ENCODE results near the gene ATOSA.

DNA sequence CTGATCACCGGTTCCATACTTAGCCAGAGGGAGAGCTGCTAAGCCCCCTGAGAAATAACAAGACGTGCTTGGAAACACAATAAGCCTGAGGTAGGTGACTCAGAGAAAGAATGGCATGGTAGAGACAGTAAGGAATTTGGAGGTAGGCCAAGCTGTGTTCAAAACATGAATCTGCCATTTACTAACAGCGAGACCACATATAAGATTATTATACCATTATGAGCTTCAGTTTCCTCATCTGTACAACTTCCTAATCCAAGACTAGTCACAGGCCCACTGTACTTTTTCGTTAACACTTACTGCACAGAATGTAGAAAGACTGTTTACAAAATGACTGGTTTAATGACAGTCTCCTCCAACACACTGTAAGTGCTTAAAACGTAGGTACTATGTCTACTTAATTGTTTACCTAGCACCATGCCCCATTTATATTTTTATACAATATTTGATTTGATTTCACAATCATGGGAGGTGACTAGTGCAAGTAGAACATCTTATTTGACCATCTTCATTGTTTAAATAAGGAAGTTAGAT is 25.7 kb downstream of the ATOSA start:
- TF ChIP-seq, protein P1, sequence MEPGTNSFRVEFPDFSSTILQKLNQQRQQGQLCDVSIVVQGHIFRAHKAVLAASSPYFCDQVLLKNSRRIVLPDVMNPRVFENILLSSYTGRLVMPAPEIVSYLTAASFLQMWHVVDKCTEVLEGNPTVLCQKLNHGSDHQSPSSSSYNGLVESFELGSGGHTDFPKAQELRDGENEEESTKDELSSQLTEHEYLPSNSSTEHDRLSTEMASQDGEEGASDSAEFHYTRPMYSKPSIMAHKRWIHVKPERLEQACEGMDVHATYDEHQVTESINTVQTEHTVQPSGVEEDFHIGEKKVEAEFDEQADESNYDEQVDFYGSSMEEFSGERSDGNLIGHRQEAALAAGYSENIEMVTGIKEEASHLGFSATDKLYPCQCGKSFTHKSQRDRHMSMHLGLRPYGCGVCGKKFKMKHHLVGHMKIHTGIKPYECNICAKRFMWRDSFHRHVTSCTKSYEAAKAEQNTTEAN (CRISPR knock-in tag; IDR thresholded peaks at IDR 0.05) = no peak
- TF ChIP-seq, protein P2, sequence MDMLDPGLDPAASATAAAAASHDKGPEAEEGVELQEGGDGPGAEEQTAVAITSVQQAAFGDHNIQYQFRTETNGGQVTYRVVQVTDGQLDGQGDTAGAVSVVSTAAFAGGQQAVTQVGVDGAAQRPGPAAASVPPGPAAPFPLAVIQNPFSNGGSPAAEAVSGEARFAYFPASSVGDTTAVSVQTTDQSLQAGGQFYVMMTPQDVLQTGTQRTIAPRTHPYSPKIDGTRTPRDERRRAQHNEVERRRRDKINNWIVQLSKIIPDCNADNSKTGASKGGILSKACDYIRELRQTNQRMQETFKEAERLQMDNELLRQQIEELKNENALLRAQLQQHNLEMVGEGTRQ (CRISPR knock-in tag; IDR thresholded peaks at IDR 0.05) = no peak
- TF ChIP-seq, protein P3, sequence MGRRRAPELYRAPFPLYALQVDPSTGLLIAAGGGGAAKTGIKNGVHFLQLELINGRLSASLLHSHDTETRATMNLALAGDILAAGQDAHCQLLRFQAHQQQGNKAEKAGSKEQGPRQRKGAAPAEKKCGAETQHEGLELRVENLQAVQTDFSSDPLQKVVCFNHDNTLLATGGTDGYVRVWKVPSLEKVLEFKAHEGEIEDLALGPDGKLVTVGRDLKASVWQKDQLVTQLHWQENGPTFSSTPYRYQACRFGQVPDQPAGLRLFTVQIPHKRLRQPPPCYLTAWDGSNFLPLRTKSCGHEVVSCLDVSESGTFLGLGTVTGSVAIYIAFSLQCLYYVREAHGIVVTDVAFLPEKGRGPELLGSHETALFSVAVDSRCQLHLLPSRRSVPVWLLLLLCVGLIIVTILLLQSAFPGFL (CRISPR knock-in tag; IDR thresholded peaks at IDR 0.05; ENCODE audit: borderline replicate concordance) = no peak
- no peak for TF ChIP-seq ZNF232 (CRISPR knock-in tag; IDR thresholded peaks at IDR 0.05)
- no peak for TF ChIP-seq ETV6 (CRISPR knock-in tag; IDR thresholded peaks at IDR 0.05)
- no peak for TF ChIP-seq ZNF671 (CRISPR knock-in tag; IDR thresholded peaks at IDR 0.05)
- no peak for TF ChIP-seq TEAD4 (CRISPR knock-in tag; IDR thresholded peaks at IDR 0.05)
- no peak for TF ChIP-seq JUN (CRISPR knock-in tag; IDR thresholded peaks at IDR 0.05)
- TF ChIP-seq SP1 (CRISPR knock-in tag; conservative IDR thresholded peaks at IDR 0.05) = no peak
